ENCODE results near the gene RSBN1L.

RSBN1L gene

DNA sequence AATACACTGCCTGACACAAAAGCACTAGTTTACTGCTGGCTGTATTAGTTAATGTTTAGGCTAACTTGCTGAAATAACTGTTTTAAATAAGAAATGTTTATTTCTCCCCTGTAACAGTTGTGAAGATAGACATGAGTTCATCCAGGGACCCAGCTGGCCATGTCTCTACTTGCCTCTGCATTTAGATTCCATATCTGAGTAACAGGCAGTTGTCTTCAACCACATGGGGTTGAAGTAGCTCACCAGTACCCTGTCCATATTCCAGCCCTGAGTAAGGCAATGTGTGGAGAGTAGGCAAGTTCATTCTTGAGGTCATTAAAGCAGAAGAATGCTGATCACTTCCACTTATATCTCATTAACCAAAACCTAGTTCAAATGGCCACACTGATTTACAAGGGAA lies 31.1 kb upstream of the RSBN1L start:
- TF ChIP-seq, protein P1, sequence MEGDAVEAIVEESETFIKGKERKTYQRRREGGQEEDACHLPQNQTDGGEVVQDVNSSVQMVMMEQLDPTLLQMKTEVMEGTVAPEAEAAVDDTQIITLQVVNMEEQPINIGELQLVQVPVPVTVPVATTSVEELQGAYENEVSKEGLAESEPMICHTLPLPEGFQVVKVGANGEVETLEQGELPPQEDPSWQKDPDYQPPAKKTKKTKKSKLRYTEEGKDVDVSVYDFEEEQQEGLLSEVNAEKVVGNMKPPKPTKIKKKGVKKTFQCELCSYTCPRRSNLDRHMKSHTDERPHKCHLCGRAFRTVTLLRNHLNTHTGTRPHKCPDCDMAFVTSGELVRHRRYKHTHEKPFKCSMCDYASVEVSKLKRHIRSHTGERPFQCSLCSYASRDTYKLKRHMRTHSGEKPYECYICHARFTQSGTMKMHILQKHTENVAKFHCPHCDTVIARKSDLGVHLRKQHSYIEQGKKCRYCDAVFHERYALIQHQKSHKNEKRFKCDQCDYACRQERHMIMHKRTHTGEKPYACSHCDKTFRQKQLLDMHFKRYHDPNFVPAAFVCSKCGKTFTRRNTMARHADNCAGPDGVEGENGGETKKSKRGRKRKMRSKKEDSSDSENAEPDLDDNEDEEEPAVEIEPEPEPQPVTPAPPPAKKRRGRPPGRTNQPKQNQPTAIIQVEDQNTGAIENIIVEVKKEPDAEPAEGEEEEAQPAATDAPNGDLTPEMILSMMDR (IDR thresholded peaks at IDR 0.05; ENCODE audit: low read depth, low read length), result no peak
- H3K4me3 ChIP-seq (replicated peaks in 1 of 2; ENCODE audit: low read depth in 2 of 2, low read length in 2 of 2), result no peak overlapping the region
- DNase-seq (ENCODE audit: low read depth in 2 of 2), result no peak

DNA sequence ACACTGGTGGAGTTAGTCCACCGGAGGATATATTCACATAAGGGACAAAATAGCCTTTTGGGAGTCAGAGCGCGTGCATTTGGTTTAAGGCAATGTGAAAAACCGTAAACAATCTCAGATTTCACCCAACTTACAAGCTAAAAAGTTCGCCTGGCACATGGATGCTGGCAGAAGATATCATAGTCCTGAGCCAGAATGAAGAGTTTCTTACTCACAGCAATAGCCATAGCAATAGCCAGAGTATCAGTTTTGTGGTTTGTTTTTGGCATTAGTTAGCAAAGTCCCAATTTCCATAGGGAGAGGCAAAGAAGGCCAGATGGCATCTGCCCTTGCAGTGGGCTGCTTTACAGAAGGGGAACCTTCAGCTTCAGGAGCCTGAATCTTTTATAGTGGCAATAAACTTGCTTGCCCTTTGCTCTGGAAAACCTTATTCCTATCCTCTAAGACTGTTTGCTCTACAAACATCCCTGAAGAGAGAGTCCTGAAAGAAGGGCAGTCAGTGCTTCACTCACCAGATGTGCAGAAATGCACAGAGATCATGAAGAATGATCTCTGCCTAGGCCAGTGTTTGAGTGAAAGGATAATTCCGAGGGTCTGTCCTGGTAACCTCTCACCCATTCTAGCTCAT lies 28.7 kb upstream of the RSBN1L start:
- peak in 1 of 2 donors; percentile 28 for DNase-seq (ENCODE audit: low read depth in 2 of 2)
- TF ChIP-seq, protein P1 (IDR thresholded peaks at IDR 0.05; ENCODE audit: low read depth, low read length), result no peak
- H3K4me3 ChIP-seq (replicated peaks in 1 of 2; ENCODE audit: low read depth in 2 of 2, low read length in 2 of 2), result no peak overlapping the region

DNA sequence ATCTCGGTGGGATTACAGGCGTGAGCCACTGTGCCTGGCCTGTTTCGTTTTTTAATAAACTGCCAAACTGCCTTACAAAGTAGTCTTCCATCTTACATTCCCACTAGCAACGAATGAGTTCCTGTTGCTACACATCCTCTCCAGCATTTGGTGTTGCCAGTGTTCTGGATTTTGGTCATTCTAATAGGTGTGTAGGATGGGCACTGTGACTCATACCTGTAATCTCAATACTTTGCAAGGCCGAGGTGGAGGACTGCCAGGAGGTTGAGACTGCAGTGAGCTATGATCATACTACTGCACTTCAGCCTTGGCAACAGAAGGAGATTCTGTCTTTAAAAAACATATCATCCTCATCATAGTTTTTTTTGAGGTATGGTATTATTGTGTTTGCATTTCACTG lies 21.4 kb upstream of the RSBN1L start:
- TF ChIP-seq, protein P1 (IDR thresholded peaks at IDR 0.05; ENCODE audit: low read depth, low read length), result no peak

GRCh38 chr7:77679608-77680007 lies 16.7 kb upstream of the RSBN1L start:
- DNase-seq (ENCODE audit: low read depth in 2 of 2), result no peak
- no peak overlapping the region for H3K4me3 ChIP-seq (replicated peaks in 1 of 2; ENCODE audit: low read depth in 2 of 2, low read length in 2 of 2)

More for the DNA sequence above, 21.4 kb upstream of the RSBN1L start:
- H3K4me3 ChIP-seq (replicated peaks in 1 of 2; ENCODE audit: low read depth in 2 of 2, low read length in 2 of 2), result no peak overlapping the region
- peak; percentile 43 to 73 for DNase-seq (ENCODE audit: low read depth in 2 of 2)

GRCh38 chr7:77680266-77680665 lies 16.0 kb upstream of the RSBN1L start:
- TF ChIP-seq, protein P1 (IDR thresholded peaks at IDR 0.05; ENCODE audit: low read depth, low read length), result no peak
- H3K4me3 ChIP-seq (replicated peaks in 1 of 2; ENCODE audit: low read depth in 2 of 2, low read length in 2 of 2), result no peak overlapping the region
- no peak for DNase-seq (ENCODE audit: low read depth in 2 of 2)

More at GRCh38 chr7:77679608-77680007, 16.7 kb upstream of the RSBN1L start:
- TF ChIP-seq, protein P1 (IDR thresholded peaks at IDR 0.05; ENCODE audit: low read depth, low read length), result no peak

GRCh38 chr7:77684030-77684429 lies 12.2 kb upstream of the RSBN1L start:
- TF ChIP-seq, protein P1 (IDR thresholded peaks at IDR 0.05; ENCODE audit: low read depth, low read length), result no peak
- DNase-seq (ENCODE audit: low read depth in 2 of 2), result peak; percentile 91 to 98
- no peak overlapping the region for H3K4me3 ChIP-seq (replicated peaks in 1 of 2; ENCODE audit: low read depth in 2 of 2, low read length in 2 of 2)

GRCh38 chr7:77685233-77685632 lies 11.0 kb upstream of the RSBN1L start:
- peak; percentile 23 to 28 for DNase-seq (ENCODE audit: low read depth in 2 of 2)
- TF ChIP-seq, protein P1 (IDR thresholded peaks at IDR 0.05; ENCODE audit: low read depth, low read length), result no peak
- no peak overlapping the region for H3K4me3 ChIP-seq (replicated peaks in 1 of 2; ENCODE audit: low read depth in 2 of 2, low read length in 2 of 2)

Measured in cardiac fibroblast (primary cell).